H9 (cell line): ENCODE results near the gene KCND2. TPM values are rescaled to one million over a fixed set of nuclear protein-coding genes. Genes with fewer than 3 reads are reported as not detected.

ENCODE experiments used
- DNase-seq: peaks from one replicate; pipeline ENCODE4 v3.0.0-alpha.2; 2017
- H2AFZ ChIP-seq: one replicate; pipeline ENCODE4 v1.6.1; 2013; ENCODE audit warnings: mild to moderate bottlenecking, low read length, control low read depth, moderate library complexity
- H2AK5ac ChIP-seq: 2 replicates; pipeline ENCODE4 v1.6.1; 2013; ENCODE audit warnings: low read length, control low read depth, mixed read lengths; ENCODE audit not compliant: insufficient read length
- H2BK120ac ChIP-seq: one replicate; pipeline ENCODE4 v1.6.1; 2013; ENCODE audit warnings: low read depth, mild to moderate bottlenecking, low read length, control low read depth, inconsistent platforms; ENCODE audit not compliant: poor library complexity, severe bottlenecking
- H2BK12ac ChIP-seq: 2 replicates; pipeline ENCODE4 v1.6.1; 2013; ENCODE audit warnings: low read length, control low read depth, mixed read lengths, low read depth; ENCODE audit not compliant: insufficient read length
- H2BK15ac ChIP-seq: 2 replicates; pipeline ENCODE4 v1.6.1; 2013; ENCODE audit warnings: low read depth, low read length, control low read depth
- H2BK20ac ChIP-seq: one replicate; pipeline ENCODE4 v1.6.1; 2013; ENCODE audit warnings: low read depth, mild to moderate bottlenecking, low read length, control low read depth, inconsistent platforms; ENCODE audit not compliant: poor library complexity, severe bottlenecking
- H2BK5ac ChIP-seq: 2 replicates; pipeline ENCODE4 v1.6.1; 2013; ENCODE audit warnings: low read length, control low read depth, mixed read lengths; ENCODE audit not compliant: insufficient read length
- H3K14ac ChIP-seq: 2 replicates; pipeline ENCODE4 v1.6.1; 2013; ENCODE audit warnings: low read length, control low read depth; ENCODE audit not compliant: insufficient read depth
- H3K18ac ChIP-seq: 2 replicates; pipeline ENCODE4 v1.6.1; 2013; ENCODE audit warnings: low read depth, mild to moderate bottlenecking, mixed read lengths, low read length, control low read depth; ENCODE audit not compliant: insufficient read length
- H3K23ac ChIP-seq: 2 replicates; pipeline ENCODE4 v1.6.1; 2013; ENCODE audit warnings: low read length, control low read depth, mixed read lengths, low read depth; ENCODE audit not compliant: insufficient read length
- H3K23me2 ChIP-seq: 2 replicates; pipeline ENCODE4 v1.6.1; 2013; ENCODE audit warnings: low read depth, mild to moderate bottlenecking, mixed read lengths, low read length, control low read depth; ENCODE audit not compliant: insufficient read length, poor library complexity, severe bottlenecking
- H3K27ac ChIP-seq: 2 replicates; pipeline ENCODE4 v1.5.1; 2013; ENCODE audit warnings: low read length, control low read depth, mixed read lengths, low read depth; ENCODE audit not compliant: insufficient read length
- H3K27me3 ChIP-seq: 2 replicates; pipeline ENCODE4 v1.6.1; 2013; ENCODE audit warnings: low read length, control low read depth, inconsistent platforms; ENCODE audit not compliant: insufficient read depth
- H3K4ac ChIP-seq: 2 replicates; pipeline ENCODE4 v1.6.1; 2013; ENCODE audit warnings: low read depth, mild to moderate bottlenecking, control low read depth, inconsistent platforms, low read length, moderate library complexity
- H3K4me1 ChIP-seq: 2 replicates; pipeline ENCODE4 v1.6.1; 2013; ENCODE audit warnings: low read length, control low read depth, inconsistent platforms; ENCODE audit not compliant: insufficient read depth
- H3K4me2 ChIP-seq: 2 replicates; pipeline ENCODE4 v1.6.1; 2013; ENCODE audit warnings: low read length, control low read depth, mixed read lengths; ENCODE audit not compliant: insufficient read length, insufficient read depth
- H3K56ac ChIP-seq: 2 replicates; pipeline ENCODE4 v1.6.1; 2013; ENCODE audit warnings: low read depth, mild to moderate bottlenecking, mixed read lengths, low read length, control low read depth; ENCODE audit not compliant: insufficient read length
- H3K79me1 ChIP-seq: 2 replicates; pipeline ENCODE4 v1.6.1; 2013; ENCODE audit warnings: low read depth, mild to moderate bottlenecking, moderate library complexity, low read length, control low read depth, inconsistent platforms; ENCODE audit not compliant: insufficient read depth, poor library complexity, severe bottlenecking
- H3K79me2 ChIP-seq: 2 replicates; pipeline ENCODE4 v1.6.1; 2013; ENCODE audit warnings: low read length, control low read depth, inconsistent platforms; ENCODE audit not compliant: insufficient read depth
- H3K9ac ChIP-seq: 2 replicates; pipeline ENCODE4 v1.6.1; 2013; ENCODE audit warnings: low read length, control low read depth, mixed read lengths; ENCODE audit not compliant: insufficient read length; ENCODE audit errors: extremely low read depth
- H3K9me3 ChIP-seq: one replicate; pipeline ENCODE4 v1.6.1; 2013; ENCODE audit warnings: low read depth, low read length, inconsistent platforms; ENCODE audit not compliant: control insufficient read depth
- H3T11ph ChIP-seq: one replicate; pipeline ENCODE4 v1.6.1; 2013; ENCODE audit warnings: mild to moderate bottlenecking, low read length, control low read depth, inconsistent platforms
- H4K20me1 ChIP-seq: one replicate; pipeline ENCODE4 v1.6.1; 2013; ENCODE audit not compliant: control insufficient read depth, insufficient read length, insufficient read depth
- H4K5ac ChIP-seq: 2 replicates; pipeline ENCODE4 v1.6.1; 2013; ENCODE audit warnings: low read depth, mild to moderate bottlenecking, mixed read lengths, low read length, control low read depth; ENCODE audit not compliant: insufficient read length
- H4K8ac ChIP-seq: replicated peaks from 2 replicates; pipeline ENCODE4 v1.6.1; 2013; ENCODE audit warnings: low read length, control low read depth, mixed read lengths, low read depth; ENCODE audit not compliant: insufficient read length
- H4K91ac ChIP-seq: 2 replicates; pipeline ENCODE4 v1.6.1; 2013; ENCODE audit warnings: low read depth, mild to moderate bottlenecking, moderate library complexity, mixed read lengths, low read length, control low read depth; ENCODE audit not compliant: insufficient read length
- H3K27ac Mint-ChIP-seq, 3 experiments: 2 replicates in 2 of 3; 3 replicates in 1 of 3; pipeline ENCODE4 v1.8.0; 2020 to 2021; ENCODE audit warnings: mixed read lengths in 3 of 3, mild to moderate bottlenecking in 1 of 3, moderate library complexity in 1 of 3
- H3K27me3 Mint-ChIP-seq: 2 replicates; pipeline ENCODE4 v1.8.0; 2021; ENCODE audit warnings: low read depth, mild to moderate bottlenecking, moderate library complexity, mixed read lengths
- H3K36me3 Mint-ChIP-seq, 3 experiments: 2 replicates in 2 of 3; 3 replicates in 1 of 3; pipeline ENCODE4 v1.8.0; 2020 to 2021; ENCODE audit warnings: low read depth in 3 of 3, mixed read lengths in 3 of 3; ENCODE audit not compliant: insufficient read depth in 1 of 3
- H3K4me1 Mint-ChIP-seq, 2 experiments: 2 replicates each; pipeline ENCODE4 v1.8.0; 2020; ENCODE audit warnings: mixed read lengths in 2 of 2
- H3K4me3 Mint-ChIP-seq, 2 experiments: 2 replicates in 1 of 2; 3 replicates in 1 of 2; pipeline ENCODE4 v1.8.0; 2020 to 2021; ENCODE audit warnings: mild to moderate bottlenecking in 2 of 2, mixed read lengths in 2 of 2, moderate library complexity in 1 of 2
- H3K9me3 Mint-ChIP-seq, 2 experiments: 2 replicates in 1 of 2; 3 replicates in 1 of 2; pipeline ENCODE4 v1.8.0; 2020; ENCODE audit warnings: mild to moderate bottlenecking in 2 of 2, mixed read lengths in 2 of 2, moderate library complexity in 1 of 2
- CTCF ChIP-seq: fragments of 200-600 bp; sonication (generic); conservative IDR thresholded peaks from 3 replicates; pipeline ENCODE4 v1.8.0; 2021; ENCODE audit warnings: antibody characterized with exemption, mild to moderate bottlenecking
- WGBS: extraction: QIAGEN DNeasy Blood & Tissue Kit; methylation state at CpG from one replicate; pipeline ENCODE4 v1.1.7; 2013; ENCODE audit warnings: missing lambda C conversion rate, low lambda C conversion rate, mixed read lengths; ENCODE audit not compliant: insufficient read length; ENCODE audit errors: extremely low coverage; 5-methylcytosine and 5-hydroxymethylcytosine counted together
- total RNA-seq: library from RNA; stranded (reverse); gene quantifications from 2 replicates; pipeline ENCODE4 v1.2.1, GENCODE V29; 2021

KCND2 gene
- total RNA-seq, 1 experiment from 2014 or later: 6.4 TPM

DNA sequence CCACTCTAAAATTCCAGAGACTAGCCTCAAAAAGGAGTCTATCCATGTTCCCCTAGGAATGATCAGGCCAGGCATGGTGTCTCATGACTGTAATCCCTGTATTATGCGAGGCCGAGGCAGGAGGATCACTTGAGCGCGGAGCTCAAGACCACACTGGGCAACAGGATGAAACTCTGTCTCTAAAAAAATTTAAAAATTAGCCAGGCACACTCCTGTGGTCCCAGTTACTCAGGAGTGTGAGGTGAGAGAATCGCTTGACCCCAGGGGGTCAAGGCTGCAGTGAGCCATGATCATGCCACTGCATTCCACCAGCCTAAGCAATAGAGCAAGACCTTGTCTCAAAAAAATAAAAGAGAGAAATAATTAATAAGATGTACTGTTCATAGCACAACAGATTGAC, 256.8 kb downstream of the KCND2 start:
- H3K36me3 Mint-ChIP-seq: peaks cover 5 to 7% (median 5%) of the 10 kb centered on the region in 3 experiments; a peak in 4 of 7 replicates
- H2BK12ac ChIP-seq: no peak overlapping the region

More for the DNA sequence above, 256.8 kb downstream of the KCND2 start:
- H2AFZ ChIP-seq: no peak overlapping the region
- no peak overlapping the region for H3K23ac ChIP-seq
- no peaks in the 10 kb centered on the region for H3K79me1 ChIP-seq
- no peaks in the 10 kb centered on the region; the same call in 1 of the 2 replicates for H3K4me1 ChIP-seq
- H3K27me3 Mint-ChIP-seq: no peaks in the 10 kb centered on the region
- H3K4me2 ChIP-seq: no peak overlapping the region
- H4K8ac ChIP-seq: no peak overlapping the region
- H2BK20ac ChIP-seq: no peak overlapping the region
- H3K9me3 Mint-ChIP-seq: no peaks in the 10 kb centered on the region; a peak in 2 of 5 replicates
- no peak overlapping the region for H3K9ac ChIP-seq
- no peak for TF ChIP-seq CTCF
- no peak overlapping the region for H4K5ac ChIP-seq
- WGBS: no CpG with 5 or more reads among the region's 5 CpGs
- H3K27ac Mint-ChIP-seq: peak overlapping the region in 2 of 3 experiments; percentile 21 to 46; a peak in 2 of 7 replicates
- H3K56ac ChIP-seq: no peak overlapping the region
- DNase-seq: no peak
- no peak overlapping the region for H3K27ac ChIP-seq
- no peaks in the 10 kb centered on the region for H3K27me3 ChIP-seq
- no peaks in the 10 kb centered on the region for H4K20me1 ChIP-seq
- H3K9me3 ChIP-seq: no peaks in the 10 kb centered on the region
- H3K18ac ChIP-seq: no peak overlapping the region
- H2AK5ac ChIP-seq: no peak overlapping the region
- H3K79me2 ChIP-seq: no peaks in the 10 kb centered on the region
- H3K4ac ChIP-seq: no peak overlapping the region
- peaks cover 13 to 14% of the 10 kb centered on the region in 2 experiments for H3K4me1 Mint-ChIP-seq
- H3K23me2 ChIP-seq: no peaks in the 10 kb centered on the region
- H2BK5ac ChIP-seq: no peak overlapping the region
- no peak overlapping the region for H3K4me3 Mint-ChIP-seq
- no peak overlapping the region for H2BK120ac ChIP-seq
- H3K14ac ChIP-seq: no peak overlapping the region
- no peak overlapping the region for H2BK15ac ChIP-seq
- no peak overlapping the region for H4K91ac ChIP-seq
- H3T11ph ChIP-seq: no peak overlapping the region
